Osteoblast (primary cell): Measurements from ENCODE around the gene GP2. TPM values are rescaled to one million over a fixed set of nuclear protein-coding genes. Genes with fewer than 3 reads are reported as not detected.

Experiments used
- DNase-seq: peaks from one replicate; pipeline ENCODE4 v3.0.0; 2011; ENCODE audit warnings: low spot score, mixed read lengths; ENCODE audit not compliant: insufficient read length; ENCODE audit errors: missing footprints
- H2AFZ ChIP-seq: 2 replicates; pipeline ENCODE4 v1.6.0; 2011; ENCODE audit warnings: mild to moderate bottlenecking, low read length
- H3K27ac ChIP-seq: 2 replicates; pipeline ENCODE4 v1.5.1; 2011; ENCODE audit warnings: mild to moderate bottlenecking, low read depth, low read length, moderate library complexity
- H3K27me3 ChIP-seq: 2 replicates; pipeline ENCODE4 v1.6.0; 2012; ENCODE audit warnings: mild to moderate bottlenecking, control low read depth, inconsistent platforms, low read length, moderate library complexity; ENCODE audit not compliant: insufficient read depth
- H3K36me3 ChIP-seq: 2 replicates; pipeline ENCODE4 v1.5.1; 2011; ENCODE audit warnings: mild to moderate bottlenecking, low read length, control low read depth, moderate library complexity; ENCODE audit not compliant: insufficient read depth
- H3K4me1 ChIP-seq: 2 replicates; pipeline ENCODE4 v1.5.1; 2011; ENCODE audit warnings: mild to moderate bottlenecking, low read length, control low read depth, moderate library complexity; ENCODE audit not compliant: insufficient read depth
- H3K4me2 ChIP-seq: 2 replicates; pipeline ENCODE4 v1.6.0; 2011; ENCODE audit warnings: mild to moderate bottlenecking, low read length; ENCODE audit not compliant: insufficient read depth
- H3K4me3 ChIP-seq: fragments of 200-600 bp; sonication (generic); 3 replicates; pipeline ENCODE4 v1.5.1; 2012; ENCODE audit warnings: mild to moderate bottlenecking, low read length, inconsistent platforms; ENCODE audit not compliant: insufficient read depth
- H3K79me2 ChIP-seq: 2 replicates; pipeline ENCODE4 v1.6.0; 2012; ENCODE audit warnings: mild to moderate bottlenecking, low read length, control low read depth, inconsistent platforms; ENCODE audit not compliant: insufficient read depth
- H3K9me3 ChIP-seq: 2 replicates; pipeline ENCODE4 v1.5.1; 2011; ENCODE audit warnings: low read depth, low read length, control low read depth
- H4K20me1 ChIP-seq: 2 replicates; pipeline ENCODE4 v1.6.0; 2012; ENCODE audit warnings: mild to moderate bottlenecking, low read length, control low read depth; ENCODE audit not compliant: insufficient read depth
- CTCF ChIP-seq: IDR thresholded peaks from 2 replicates; pipeline ENCODE4 v1.5.1; 2011; ENCODE audit warnings: mild to moderate bottlenecking, low read depth, low read length, moderate library complexity; ENCODE audit errors: extremely low read depth
- total RNA-seq: library from RNA; depleted of rRNA; stranded (reverse); fragments of >200 nt; gene quantifications from 2 replicates; pipeline ENCODE4 v1.2.3, GENCODE V29; 2012

Gene GP2
- total RNA-seq, 1 donor: not detected

DNA sequence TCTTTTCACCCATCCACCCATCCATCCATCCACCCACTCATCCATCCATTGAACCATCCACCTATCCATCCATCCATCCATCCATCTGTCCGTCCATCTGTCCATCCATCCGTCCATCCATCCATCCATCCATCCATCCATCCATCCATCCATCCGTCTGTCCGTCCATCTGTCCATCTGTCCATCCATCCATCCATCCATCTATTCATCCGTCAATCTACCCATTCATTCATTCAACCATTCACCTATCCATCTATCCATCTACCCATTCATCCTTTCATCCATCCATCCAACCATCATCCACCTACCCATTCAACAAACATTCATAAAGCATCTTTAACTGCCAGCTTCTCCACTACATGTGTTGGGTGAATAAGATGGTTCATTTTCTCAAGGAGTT lies 28.9 kb downstream of the GP2 start:
- no peaks in the 10 kb centered on the region for H3K79me2 ChIP-seq
- H3K4me2 ChIP-seq: no peak overlapping the region
- no peak overlapping the region for H2AFZ ChIP-seq
- H3K27ac ChIP-seq: no peak overlapping the region
- H3K9me3 ChIP-seq: no peaks in the 10 kb centered on the region
- H3K4me3 ChIP-seq: no peak overlapping the region
- no peaks in the 10 kb centered on the region for H3K36me3 ChIP-seq
- DNase-seq: no peak
- no peaks in the 10 kb centered on the region for H3K4me1 ChIP-seq
- TF ChIP-seq CTCF: no peak
- no peaks in the 10 kb centered on the region for H4K20me1 ChIP-seq
- no peaks in the 10 kb centered on the region for H3K27me3 ChIP-seq

DNA sequence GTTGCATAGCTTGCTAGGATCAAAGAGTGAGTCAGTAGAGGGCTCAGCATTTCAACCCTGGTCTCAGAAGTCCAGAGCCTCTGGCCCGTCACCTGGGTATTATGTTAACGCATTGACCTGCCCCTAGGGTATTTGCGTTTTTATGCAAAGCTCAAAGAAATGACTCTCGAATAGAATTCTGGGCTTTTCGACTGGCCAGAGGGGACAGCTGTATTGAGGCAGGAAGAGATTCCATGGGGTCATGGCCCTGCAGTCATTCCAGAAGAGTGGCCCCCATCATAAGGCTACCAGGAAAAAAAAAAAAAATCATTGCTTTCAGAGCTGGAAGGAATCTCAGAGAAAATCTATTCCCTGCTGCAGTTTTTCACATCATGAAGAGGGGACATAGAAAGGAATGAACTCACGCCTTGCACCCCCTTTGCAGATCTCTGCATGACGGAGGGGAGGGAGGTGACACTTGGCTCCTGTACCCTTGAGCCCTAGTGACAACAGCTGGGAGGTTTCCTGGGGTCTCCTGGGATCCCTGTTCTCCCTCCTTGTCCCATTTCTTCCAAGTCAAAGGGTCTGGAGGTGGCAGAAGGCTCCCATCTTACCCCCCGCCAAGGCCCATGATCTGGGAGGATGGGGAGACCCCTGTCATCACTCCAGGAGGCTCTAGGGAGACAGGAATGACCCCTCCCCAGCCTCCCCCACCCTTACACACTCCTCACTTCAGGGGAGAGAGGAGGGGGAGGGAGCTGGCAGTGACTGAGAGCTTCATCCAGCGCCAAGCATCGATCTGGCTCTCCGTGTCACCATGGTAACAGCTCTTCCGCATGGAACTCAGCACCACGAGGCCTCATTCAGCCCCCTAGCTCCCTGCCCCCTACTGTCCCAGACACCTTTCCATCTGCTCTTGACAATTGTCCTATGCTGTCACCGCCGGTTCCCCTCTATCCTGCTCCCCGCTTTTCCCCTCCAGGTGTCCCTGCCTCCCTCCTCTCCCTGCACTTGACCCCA lies 35.8 kb downstream of the GP2 start:
- Histone ChIP-seq H3K4me3 (no peak overlapping the region), H3K9me3 (no peaks in the 10 kb centered on the region), H4K20me1 (no peaks in the 10 kb centered on the region), H3K27me3 (no peaks in the 10 kb centered on the region), H3K4me2 (no peak overlapping the region), H3K79me2 (no peaks in the 10 kb centered on the region), H2AFZ (no peak overlapping the region), H3K4me1 (no peaks in the 10 kb centered on the region), H3K36me3 (no peaks in the 10 kb centered on the region), H3K27ac (no peak overlapping the region)
- DNase-seq: no peak
- no peak for TF ChIP-seq CTCF

- H3K4me3 ChIP-seq: no peak overlapping the region
- H4K20me1 ChIP-seq: no peaks in the 10 kb centered on the region
- DNase-seq: no peak
- H3K9me3 ChIP-seq: no peaks in the 10 kb centered on the region
- H3K36me3 ChIP-seq: no peaks in the 10 kb centered on the region
- H2AFZ ChIP-seq: no peak overlapping the region
- TF ChIP-seq CTCF: no peak
- no peak overlapping the region for H3K4me2 ChIP-seq
- H3K79me2 ChIP-seq: no peaks in the 10 kb centered on the region
- no peaks in the 10 kb centered on the region for H3K27me3 ChIP-seq
- no peak overlapping the region for H3K27ac ChIP-seq
- H3K4me1 ChIP-seq: no peaks in the 10 kb centered on the region
These were observed 37.7 kb downstream of the GP2 start for GRCh38 chr16:20289571-20289970.

DNA sequence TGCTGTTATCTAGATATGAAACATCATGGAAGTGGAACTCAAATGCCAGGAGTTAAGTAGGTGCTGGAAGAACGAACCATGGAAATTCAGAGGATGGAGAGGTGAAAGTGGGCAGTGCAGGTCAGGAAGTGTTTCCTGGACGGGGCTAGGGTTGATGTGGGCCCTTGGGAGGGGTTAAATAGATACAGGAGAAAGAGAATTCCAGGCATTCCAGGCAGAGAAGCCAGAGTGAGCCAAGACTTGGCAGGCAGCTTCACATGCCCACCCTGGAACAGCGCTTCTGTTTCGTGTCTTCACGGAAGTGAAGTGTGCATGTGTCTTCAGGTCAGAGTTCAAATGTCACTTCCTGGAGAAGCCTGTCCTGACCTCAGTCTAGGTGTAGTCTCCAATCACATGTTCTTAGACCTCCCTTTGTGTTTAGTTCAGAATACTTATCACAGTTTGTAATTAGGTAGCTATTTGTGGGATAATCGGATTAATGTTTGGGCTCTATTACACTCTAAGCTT lies 41.3 kb downstream of the GP2 start:
- Histone ChIP-seq H3K27me3 (no peaks in the 10 kb centered on the region), H2AFZ (no peak overlapping the region), H3K27ac (no peak overlapping the region), H3K4me1 (no peaks in the 10 kb centered on the region), H4K20me1 (no peaks in the 10 kb centered on the region), H3K4me3 (no peak overlapping the region), H3K9me3 (peaks cover 2% of the 10 kb centered on the region), H3K79me2 (no peaks in the 10 kb centered on the region), H3K36me3 (no peaks in the 10 kb centered on the region), H3K4me2 (no peak overlapping the region)
- no peak for TF ChIP-seq CTCF
- DNase-seq: no peak
